ENCODE results near the gene STT3A.

GRCh38 chr11:125568970-125569914, 23.4 kb upstream of the STT3A start, which contains the start of gene EI24:
- TF ChIP-seq CTCF (conservative IDR thresholded peaks at IDR 0.05; ENCODE audit: low read depth in 2 of 2) (peak; percentile 46 to 66), EZH2 (IDR thresholded peaks at IDR 0.05; ENCODE audit: low read depth, unreplicated experiment) (no peak)

Measured in GM23338 (cell line).